HG03442 (cell line): Measurements from ENCODE around the gene CD164.
"Not testable (repeated sequence)": the region's sequence is repeated elsewhere in the genome, so short reads cannot be mapped to it uniquely, and the experiment has no call there.

ENCODE experiments used
- ATAC-seq: cut with Tn5 transposase; IDR thresholded peaks from one replicate; pipeline ENCODE4 v1.9.1; 2021; ENCODE audit warnings: mild to moderate bottlenecking, moderate library complexity; ENCODE audit not compliant: unreplicated experiment

Gene CD164

GRCh38 chr6:109377717-109378116 is 4.5 kb downstream of the CD164 start:
- ATAC-seq = no peak

DNA sequence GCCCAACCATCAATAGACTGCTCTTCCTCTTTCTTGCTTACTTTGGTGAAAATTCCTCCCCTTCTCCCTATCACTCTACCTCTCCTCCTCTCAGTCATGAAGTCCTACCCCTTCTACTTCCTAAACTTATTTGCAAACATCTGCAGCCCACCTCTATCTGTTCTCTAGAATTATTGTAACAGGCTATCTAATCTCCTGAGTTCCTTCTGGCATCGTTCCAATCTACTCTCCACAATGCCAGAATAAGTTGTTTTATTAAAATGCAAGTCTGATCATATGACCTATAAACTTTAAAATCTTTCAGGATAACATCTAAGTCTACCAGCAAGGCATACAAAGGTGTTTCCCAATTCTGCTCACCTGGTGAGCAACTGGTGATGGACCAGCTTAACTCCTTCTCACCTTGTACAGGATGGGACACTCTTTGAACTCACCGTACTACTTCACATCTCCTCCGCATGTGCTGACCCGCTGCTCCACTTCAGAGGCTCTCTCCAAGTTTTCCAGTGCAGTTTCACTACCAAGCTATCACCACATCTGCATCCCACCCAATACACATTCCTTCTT is 7.9 kb downstream of the CD164 start:
- ATAC-seq = no peak

GRCh38 chr6:109373762-109374161 is 8.5 kb downstream of the CD164 start:
- peak; percentile 95 for ATAC-seq

GRCh38 chr6:109373331-109373730 is 8.9 kb downstream of the CD164 start:
- ATAC-seq = no peak

DNA sequence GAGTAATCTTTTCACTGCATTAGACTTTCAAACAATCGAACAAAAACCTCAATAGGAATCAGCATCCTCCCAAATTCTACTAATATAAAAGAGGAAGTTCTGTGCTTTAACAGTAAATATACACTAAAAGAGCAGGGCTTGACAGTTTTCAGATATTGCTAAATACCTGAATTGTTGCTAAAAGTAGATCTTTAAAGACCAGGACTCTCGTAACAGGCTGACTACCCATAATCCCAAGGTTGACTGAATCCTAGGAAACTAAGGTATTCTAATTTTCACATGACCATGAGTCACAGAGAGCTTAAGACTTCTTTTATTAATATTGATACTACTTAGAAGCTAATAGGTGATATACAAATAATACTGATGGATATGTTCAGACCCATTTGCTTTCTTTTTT is 10.1 kb downstream of the CD164 start:
- no peak for ATAC-seq

DNA sequence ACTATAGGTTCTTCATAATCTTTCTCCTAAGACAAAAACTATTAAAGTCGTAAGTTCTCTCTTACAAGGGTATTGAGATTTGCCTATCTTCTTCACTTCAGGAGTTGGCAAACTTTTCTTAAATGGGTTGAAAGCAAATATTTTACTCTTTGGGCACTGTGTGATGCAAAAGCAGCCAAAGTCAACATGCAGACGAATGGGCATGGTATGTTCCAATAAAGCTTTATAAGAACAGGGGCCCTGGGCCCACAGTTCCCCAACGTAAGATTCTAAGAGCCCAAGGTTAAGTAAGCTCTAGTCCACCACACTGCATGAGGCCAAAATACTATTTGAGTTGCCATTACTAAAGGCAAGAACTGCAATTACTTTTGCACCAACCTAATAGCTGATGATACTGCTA is 11.5 kb downstream of the CD164 start:
- no peak for ATAC-seq

GRCh38 chr6:109370336-109370735 is 11.9 kb downstream of the CD164 start:
- ATAC-seq = no peak

- ATAC-seq = no peak
Measured at GRCh38 chr6:109369728-109370127, 12.5 kb downstream of the CD164 start.

- not testable (repeated sequence) for ATAC-seq
Measured at GRCh38 chr6:109364382-109365078, 17.7 kb downstream of the CD164 start.

DNA sequence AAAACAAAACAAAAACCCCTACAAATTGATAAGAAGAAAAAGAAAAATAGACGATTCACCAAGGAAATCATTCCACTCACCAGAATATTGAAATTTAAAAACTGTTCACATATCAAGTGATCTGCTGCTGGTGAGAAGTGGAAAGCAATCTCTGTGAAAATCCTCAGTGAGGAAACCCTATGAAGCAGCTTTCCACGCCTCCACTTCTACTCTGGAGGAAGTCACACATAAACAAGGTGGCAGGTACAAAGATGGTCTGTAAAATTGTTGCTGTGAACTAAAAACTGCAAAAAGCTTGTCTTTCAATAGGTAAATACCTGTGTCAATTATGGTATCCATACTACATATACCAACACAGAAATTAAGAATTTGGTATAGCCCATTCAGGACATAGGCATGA is 18.5 kb downstream of the CD164 start:
- ATAC-seq = no peak

DNA sequence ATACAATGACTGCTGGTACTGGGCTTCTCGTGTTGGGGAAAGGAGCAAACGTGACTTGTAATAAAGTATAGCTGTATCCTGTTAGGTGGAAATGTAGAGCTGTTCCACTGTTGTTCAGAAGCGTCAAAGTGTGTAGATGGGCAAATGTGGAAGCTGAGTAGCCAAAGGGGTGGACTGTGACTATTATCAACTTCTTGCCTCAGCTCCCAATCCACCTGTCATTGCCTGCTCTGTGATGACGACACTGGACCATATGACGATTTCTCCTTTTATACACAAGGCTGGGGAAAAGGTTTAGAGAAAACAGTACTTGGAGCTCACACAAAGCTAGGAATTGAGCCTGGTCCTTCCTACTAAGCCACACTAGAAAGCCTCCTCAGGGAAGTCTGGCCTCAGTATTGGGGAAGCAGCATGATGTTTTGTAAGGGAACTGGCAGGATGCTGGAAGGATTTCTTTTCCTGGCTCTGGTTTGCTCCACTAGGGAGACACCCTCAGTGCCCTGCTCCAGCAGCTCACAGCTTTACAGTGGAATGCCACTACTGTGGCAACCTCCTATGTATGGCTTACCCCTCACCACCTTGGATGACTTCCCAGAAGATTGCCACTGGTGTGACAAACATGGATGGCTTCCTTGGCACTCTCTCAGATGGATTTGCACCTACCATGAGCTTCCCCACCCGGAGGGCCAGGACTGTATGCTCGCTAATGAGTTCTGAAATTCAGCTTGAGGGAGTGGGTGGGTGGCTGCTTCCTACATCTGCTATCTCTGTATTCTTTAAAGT is 20.0 kb downstream of the CD164 start:
- no peak for ATAC-seq

DNA sequence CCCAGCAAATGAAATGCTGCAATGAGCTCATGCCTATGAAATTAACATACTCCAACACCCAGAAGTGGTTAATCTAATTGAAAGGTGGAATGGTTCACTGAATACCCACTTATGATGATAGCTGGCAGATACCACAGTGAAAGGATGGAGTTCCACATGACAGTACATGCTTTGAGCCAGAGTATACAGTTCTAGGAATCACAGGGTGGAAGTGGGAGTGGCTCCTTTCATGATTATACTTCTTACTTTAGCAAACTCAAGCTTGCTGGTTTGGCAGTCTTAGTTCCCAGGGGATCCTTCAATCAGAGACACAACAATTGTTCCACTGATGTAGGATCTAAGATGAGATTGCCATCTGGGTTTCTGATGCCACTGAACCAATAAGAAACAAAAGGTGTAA is 21.5 kb downstream of the CD164 start:
- ATAC-seq = no peak

GRCh38 chr6:109360281-109360680 is 22.0 kb downstream of the CD164 start:
- no peak for ATAC-seq

DNA sequence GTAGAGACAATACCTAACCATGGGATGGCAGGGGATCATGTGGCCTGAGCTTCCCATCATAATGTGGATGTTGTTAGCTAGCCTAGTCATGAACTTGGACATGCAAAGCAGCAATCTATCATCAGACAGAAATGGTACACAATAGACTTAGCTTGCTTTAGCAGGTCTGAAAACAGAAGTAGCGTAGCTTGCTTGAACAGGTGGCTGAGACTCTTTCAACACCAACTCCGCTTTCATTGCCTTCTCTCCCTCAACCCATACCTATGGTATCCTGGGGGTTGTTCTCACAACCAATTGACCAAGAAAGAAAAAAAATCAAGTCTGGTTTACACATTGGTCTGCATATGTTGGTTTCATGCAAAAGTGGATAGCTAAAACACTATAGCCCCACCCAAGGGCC is 23.0 kb downstream of the CD164 start:
- no peak for ATAC-seq

- ATAC-seq = no peak
Measured at GRCh38 chr6:109358204-109358603, 24.1 kb downstream of the CD164 start.

GRCh38 chr6:109356237-109356636 is 26.0 kb downstream of the CD164 start:
- no peak for ATAC-seq

DNA sequence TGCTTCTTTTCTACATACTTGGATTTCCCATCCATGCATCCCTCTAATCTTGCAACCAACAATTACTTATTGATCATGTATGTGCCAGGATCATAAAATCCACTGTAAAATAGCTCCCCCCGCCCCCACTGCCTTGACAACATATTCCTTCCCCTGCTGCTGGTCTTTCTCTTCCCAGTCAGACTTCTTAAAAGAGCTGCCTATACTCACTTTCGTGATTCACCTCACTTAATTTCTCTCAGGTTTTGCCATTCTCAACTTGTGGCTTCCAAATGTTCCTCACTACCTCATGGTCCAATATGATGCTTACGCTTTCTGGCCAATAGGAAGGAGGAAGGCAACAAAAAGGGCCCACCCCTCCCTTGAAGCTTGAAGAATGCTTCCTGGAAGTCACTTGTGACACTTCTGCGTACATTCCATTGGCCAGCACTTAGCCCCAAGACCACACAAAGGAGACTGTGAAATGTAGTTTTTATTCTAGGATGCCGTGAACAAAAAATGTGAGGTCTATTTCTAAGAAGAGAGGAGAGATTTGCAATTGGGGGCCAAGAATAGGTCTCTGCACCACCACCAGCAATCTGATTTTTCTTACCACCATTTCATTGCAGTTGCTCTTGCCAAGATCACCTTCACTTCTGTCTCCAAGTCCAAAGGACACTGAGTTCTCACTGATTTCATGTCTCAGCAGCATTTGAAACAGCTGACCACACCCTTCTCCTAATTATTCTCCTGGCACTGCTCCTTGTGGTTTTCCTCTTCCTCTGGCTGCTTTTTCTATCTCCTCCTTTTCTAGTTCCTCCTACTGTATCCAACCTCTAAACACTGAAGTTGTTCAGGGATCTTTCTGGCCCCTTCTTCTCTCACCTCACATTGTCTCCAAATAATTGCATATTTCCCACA is 30.8 kb downstream of the CD164 start:
- no peak for ATAC-seq

- ATAC-seq = no peak
Measured at GRCh38 chr6:109349419-109349987, 32.8 kb downstream of the CD164 start.

DNA sequence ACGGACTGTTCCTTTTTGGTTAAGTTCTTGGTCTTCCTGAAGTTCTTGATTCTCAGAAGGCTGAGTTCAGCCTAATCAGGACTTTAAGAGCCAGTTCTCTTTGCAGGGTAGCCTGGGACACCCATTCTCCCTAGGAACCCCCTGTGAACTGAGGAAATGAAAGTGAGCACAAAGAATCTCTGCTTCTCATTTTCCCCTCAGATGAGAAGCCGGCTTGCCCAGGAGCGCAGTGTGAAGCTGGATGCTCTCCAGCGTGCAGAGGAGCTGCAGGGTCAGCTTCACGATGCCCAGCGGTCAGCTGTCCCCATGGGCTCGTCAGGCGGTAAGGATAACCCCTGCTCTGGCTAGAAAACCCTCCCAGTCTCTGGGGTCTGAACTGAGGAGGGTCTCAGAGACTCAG is 34.0 kb downstream of the CD164 start:
- ATAC-seq = no peak

DNA sequence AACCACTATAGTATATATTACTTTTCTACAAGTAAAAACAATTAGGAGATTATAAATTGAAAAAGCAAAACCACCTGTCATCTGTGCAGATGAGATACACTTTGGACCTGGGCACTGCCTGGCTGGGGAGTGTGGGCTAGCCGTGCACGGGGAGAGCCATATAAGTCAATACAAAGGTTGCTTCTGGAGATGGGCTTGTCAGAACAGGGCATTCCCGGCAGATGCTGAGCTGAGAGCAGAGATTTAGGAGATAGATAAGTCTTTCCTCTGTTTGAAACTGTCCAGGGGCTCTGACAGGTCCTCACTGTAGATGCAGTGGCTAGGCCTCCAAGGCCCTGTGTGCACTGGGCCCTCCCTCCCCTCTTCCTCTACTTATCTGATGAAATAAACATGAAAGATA is 34.5 kb downstream of the CD164 start:
- no peak for ATAC-seq

DNA sequence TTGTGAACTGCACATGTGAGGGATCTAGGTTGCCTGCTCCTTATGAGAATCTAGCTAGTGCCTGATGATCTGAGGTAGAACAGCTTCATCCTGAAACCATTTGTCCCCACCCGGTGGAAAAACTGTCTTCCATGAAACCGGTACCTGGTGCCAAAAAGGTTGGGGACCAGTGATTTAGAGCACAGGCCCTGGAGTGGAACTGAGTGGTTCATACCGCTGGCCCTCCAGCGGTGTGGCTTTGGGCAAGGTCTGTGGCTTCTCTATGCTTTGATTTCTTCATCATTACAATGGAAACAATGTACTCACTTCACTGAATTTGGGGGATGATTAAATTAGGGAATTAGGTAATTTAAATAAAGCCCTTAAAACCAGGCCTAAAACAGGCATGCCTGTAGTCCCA is 36.3 kb downstream of the CD164 start:
- no peak for ATAC-seq
